Measurements from ENCODE around the gene MSI2.

DNA sequence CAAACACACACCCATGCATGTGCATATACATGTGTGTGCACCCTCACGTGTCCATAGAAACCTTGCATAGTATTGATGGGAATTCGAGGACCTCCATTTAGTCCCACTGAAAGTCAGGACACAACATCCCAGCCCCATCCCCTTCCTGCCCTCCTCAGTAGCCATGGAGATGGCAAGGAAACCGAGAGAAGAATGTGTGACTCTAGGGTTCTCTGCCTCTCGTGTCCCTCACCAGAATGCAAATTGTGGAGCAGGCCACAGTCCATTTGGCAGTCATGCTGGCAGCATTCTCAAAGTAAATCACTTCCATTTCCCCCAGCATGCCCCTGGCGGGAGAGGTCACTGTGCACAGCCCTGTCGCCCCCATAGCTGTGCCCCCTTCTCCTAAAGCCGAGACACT lies 141.1 kb downstream of the MSI2 start:
- TF ChIP-seq TEAD4 (IDR thresholded peaks at IDR 0.05; ENCODE audit: borderline replicate concordance, insufficient read depth) = no peak
- no peak for TF ChIP-seq CTCF (IDR thresholded peaks at IDR 0.05)
- TF ChIP-seq NFIC (IDR thresholded peaks at IDR 0.05; ENCODE audit: borderline replicate concordance) = no peak
- TF ChIP-seq TAF1 (IDR thresholded peaks at IDR 0.05; ENCODE audit: borderline replicate concordance, low read depth, low read length) = no peak
- TF ChIP-seq RCOR1 (IDR thresholded peaks at IDR 0.05; ENCODE audit: low read length) = no peak
- TF ChIP-seq EP300 (IDR thresholded peaks at IDR 0.05; ENCODE audit: borderline replicate concordance in 1 of 2, low read depth in 1 of 2, low read length in 1 of 2) = no peak
- TF ChIP-seq, protein P1, sequence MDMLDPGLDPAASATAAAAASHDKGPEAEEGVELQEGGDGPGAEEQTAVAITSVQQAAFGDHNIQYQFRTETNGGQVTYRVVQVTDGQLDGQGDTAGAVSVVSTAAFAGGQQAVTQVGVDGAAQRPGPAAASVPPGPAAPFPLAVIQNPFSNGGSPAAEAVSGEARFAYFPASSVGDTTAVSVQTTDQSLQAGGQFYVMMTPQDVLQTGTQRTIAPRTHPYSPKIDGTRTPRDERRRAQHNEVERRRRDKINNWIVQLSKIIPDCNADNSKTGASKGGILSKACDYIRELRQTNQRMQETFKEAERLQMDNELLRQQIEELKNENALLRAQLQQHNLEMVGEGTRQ (IDR thresholded peaks at IDR 0.05; ENCODE audit: borderline replicate concordance, low read depth, low read length) = no peak
- TF ChIP-seq TCF12 (IDR thresholded peaks at IDR 0.05) = no peak
- no peak for TF ChIP-seq MXI1 (IDR thresholded peaks at IDR 0.05; ENCODE audit: low read depth, low read length)
- TF ChIP-seq EZH2phosphoT487 (IDR thresholded peaks at IDR 0.05; ENCODE audit: borderline replicate concordance, low read depth) = no peak
- TF ChIP-seq RAD21 (IDR thresholded peaks at IDR 0.05; ENCODE audit: low read length) = no peak
- TF ChIP-seq JUND (IDR thresholded peaks at IDR 0.05) = no peak
- no peak for TF ChIP-seq GABPA (IDR thresholded peaks at IDR 0.05; ENCODE audit: low read depth)
